ENCODE measurements around the gene CCNYL1. TPM values are rescaled to one million over a fixed set of nuclear protein-coding genes. Genes with fewer than 3 reads are reported as not detected.
"Not testable (repeated sequence)": the region's sequence is repeated elsewhere in the genome, so short reads cannot be mapped to it uniquely, and the experiment has no call there.

Gene CCNYL1
- total RNA-seq, 1 donor from 2014 or later = 18.8 TPM

DNA sequence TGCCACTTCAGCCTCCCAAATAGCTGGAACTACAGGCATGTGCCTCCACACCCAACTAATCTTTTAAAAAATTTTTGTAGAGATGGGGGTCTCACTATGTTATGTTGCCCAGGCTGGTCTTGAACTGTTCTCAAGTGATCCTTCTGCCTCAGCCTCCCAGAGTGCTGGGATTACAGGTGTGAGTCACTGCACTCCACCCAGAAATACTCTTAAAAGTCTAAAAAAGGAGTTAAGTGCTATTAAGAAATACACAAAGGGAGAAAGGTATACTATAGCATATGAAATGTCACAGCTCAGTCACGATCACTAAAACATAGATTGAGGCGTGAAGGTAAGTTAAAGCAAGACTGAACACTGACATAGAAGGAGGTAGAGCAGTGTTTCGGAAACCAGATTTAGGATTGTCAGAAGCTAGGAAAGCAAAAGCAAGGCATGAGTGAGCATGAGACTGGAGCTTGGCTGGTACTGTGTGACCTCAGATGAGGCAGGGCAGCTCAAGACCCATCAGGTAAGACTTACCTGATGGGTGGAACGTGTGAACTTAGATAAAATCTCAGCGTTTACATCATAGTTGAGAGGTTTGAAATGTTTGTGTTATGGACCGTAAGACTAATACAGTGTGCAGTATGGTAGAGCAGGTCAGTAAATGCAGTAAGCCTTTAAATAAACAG, 9.2 kb downstream of the CCNYL1 start:
- H3K27me3 Mint-ChIP-seq = no peaks in the 10 kb centered on the region
- TF ChIP-seq, protein P1, sequence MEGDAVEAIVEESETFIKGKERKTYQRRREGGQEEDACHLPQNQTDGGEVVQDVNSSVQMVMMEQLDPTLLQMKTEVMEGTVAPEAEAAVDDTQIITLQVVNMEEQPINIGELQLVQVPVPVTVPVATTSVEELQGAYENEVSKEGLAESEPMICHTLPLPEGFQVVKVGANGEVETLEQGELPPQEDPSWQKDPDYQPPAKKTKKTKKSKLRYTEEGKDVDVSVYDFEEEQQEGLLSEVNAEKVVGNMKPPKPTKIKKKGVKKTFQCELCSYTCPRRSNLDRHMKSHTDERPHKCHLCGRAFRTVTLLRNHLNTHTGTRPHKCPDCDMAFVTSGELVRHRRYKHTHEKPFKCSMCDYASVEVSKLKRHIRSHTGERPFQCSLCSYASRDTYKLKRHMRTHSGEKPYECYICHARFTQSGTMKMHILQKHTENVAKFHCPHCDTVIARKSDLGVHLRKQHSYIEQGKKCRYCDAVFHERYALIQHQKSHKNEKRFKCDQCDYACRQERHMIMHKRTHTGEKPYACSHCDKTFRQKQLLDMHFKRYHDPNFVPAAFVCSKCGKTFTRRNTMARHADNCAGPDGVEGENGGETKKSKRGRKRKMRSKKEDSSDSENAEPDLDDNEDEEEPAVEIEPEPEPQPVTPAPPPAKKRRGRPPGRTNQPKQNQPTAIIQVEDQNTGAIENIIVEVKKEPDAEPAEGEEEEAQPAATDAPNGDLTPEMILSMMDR (IDR thresholded peaks at IDR 0.05; ENCODE audit: unreplicated experiment) = no peak
- no peaks in the 10 kb centered on the region for H3K9me3 Mint-ChIP-seq (ENCODE audit: low read depth)

DNA sequence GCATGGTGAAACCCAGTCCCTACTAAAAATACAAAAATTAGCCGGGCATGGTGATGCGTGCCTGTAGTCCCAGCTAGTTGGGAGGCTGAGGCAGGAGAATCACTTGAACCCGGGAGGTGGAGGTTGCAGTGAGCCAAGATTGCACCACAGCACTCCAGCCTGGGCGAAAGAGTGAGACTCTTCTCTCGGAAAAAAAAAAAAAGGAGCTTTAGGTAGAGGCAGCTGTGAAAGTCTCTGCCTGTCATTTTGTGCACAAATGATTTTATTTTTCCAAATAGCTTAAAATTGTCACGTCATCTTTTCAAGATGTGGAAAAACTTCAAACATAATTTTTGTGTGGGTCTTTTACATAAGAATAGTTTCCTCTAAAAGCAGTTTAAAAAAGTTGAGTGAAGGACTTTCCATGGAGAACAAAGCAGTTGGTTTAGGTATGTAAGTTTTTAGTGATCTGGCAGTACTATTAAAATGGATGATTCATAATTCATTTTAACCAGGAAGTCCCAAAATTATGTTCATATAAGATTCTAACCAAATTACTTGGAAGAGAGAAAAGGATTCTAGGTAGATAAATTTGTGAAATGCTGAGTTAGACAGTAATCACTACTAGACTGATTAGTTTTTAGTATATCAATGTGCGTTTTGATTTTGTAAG, 11.5 kb downstream of the CCNYL1 start:
- DNase-seq (ENCODE audit: low spot score, unreplicated experiment) = no peak
- H3K4me1 Mint-ChIP-seq (ENCODE audit: low read depth) = peaks cover 12% of the 10 kb centered on the region
- TF ChIP-seq, protein P1 (IDR thresholded peaks at IDR 0.05; ENCODE audit: unreplicated experiment) = no peak
- no peaks in the 10 kb centered on the region for H3K27me3 Mint-ChIP-seq
- no peaks in the 10 kb centered on the region for H3K9me3 Mint-ChIP-seq (ENCODE audit: low read depth)
- no peak overlapping the region for H3K4me3 Mint-ChIP-seq (ENCODE audit: low read depth)
- H3K27ac Mint-ChIP-seq = no peak overlapping the region
- H3K36me3 Mint-ChIP-seq (ENCODE audit: insufficient read depth) = peaks cover 3% of the 10 kb centered on the region

More for the DNA sequence above, 9.2 kb downstream of the CCNYL1 start:
- Mint-ChIP-seq H3K36me3 (ENCODE audit: insufficient read depth) (peaks cover 8% of the 10 kb centered on the region), H3K4me3 (ENCODE audit: low read depth) (no peak overlapping the region), H3K27ac (no peak overlapping the region), H3K4me1 (ENCODE audit: low read depth) (peaks cover 12% of the 10 kb centered on the region)
- no peak for DNase-seq (ENCODE audit: low spot score, unreplicated experiment)

DNA sequence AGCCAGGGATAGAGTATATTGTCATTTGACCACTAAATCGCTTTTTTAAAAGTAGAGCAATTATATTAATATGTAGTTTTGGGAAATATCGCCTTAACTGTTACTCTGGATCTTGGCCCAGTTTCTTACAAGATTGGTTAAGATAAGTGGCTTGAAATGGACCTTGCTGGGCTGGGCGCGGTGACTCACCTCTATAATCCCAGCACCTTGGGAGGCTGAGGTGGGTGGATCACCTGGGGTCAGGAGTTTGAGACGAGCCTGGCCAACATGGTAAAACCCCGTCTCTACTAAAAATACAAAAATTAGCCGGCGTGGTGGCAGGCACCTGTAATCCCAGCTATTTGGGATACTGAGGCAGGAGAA, 12.0 kb downstream of the CCNYL1 start:
- H3K4me1 Mint-ChIP-seq (ENCODE audit: low read depth) = peaks cover 12% of the 10 kb centered on the region
- not testable (repeated sequence) for H3K27ac Mint-ChIP-seq; DNase-seq (ENCODE audit: low spot score, unreplicated experiment); H3K36me3 Mint-ChIP-seq (ENCODE audit: insufficient read depth); H3K9me3 Mint-ChIP-seq (ENCODE audit: low read depth); H3K27me3 Mint-ChIP-seq; H3K4me3 Mint-ChIP-seq (ENCODE audit: low read depth)

DNA sequence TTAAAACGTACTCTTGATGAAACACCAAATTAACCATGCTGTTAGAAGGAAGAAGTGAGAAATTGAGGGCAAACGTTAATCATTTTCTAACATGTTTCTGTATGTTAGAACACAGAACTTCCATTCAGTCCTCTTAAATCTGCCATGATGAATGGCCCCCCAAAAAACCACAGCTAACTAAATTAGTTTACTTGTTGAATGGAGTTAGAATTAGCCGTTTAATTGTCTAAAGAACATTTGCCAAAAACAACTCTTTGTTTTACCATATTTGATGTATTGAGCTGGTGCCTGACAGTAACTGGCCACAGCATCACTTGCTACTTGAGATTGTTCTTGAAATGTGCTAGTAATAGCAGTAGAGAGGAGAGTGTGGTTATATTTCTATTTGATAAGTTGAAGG, 12.7 kb downstream of the CCNYL1 start:
- Mint-ChIP-seq H3K4me1 (ENCODE audit: low read depth) (peaks cover 12% of the 10 kb centered on the region), H3K27ac (no peak overlapping the region)

DNA sequence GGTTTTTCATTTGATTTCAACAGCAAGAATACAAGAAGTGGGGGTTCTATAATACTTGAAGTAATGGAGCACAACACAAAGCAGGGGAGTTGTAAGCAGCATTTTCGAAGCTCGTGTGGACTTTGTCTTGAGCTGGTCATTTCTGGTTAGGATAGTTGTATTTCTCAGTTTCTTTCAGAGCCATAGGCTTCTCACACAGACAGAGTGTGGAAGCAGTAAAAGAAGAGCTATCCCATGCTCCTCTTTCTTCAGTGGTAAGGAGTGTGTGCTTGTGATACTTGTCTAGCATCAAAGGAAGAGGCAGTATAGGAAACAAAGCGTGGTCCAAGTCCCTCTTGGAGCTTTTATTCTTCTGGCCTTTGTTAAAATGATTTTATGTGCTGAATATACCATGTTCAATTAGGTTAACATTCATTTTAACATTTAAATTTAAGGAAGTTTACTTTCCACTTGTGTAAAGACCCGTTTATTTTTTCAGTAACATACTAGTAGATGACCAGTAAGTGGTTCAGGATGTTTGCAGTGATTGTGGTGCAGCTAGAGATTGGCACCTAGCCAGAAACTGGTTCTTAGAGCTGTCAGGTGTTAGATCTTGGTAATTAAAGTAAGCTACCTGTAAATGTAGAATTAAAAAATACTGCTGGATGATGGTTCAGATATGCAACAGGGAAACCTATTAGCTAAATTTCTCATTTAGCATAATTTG, 14.6 kb downstream of the CCNYL1 start:
- Mint-ChIP-seq H3K4me3 (ENCODE audit: low read depth) (no peak overlapping the region), H3K27me3 (no peaks in the 10 kb centered on the region), H3K9me3 (ENCODE audit: low read depth) (no peaks in the 10 kb centered on the region), H3K27ac (no peak overlapping the region), H3K36me3 (ENCODE audit: insufficient read depth) (peaks cover 3% of the 10 kb centered on the region), H3K4me1 (ENCODE audit: low read depth) (peaks cover 8% of the 10 kb centered on the region)
- TF ChIP-seq, protein P1 (IDR thresholded peaks at IDR 0.05; ENCODE audit: unreplicated experiment) = no peak
- DNase-seq (ENCODE audit: low spot score, unreplicated experiment) = no peak

More for the DNA sequence above, 12.7 kb downstream of the CCNYL1 start:
- TF ChIP-seq, protein P1 (IDR thresholded peaks at IDR 0.05; ENCODE audit: unreplicated experiment) = no peak
- no peaks in the 10 kb centered on the region for H3K9me3 Mint-ChIP-seq (ENCODE audit: low read depth)
- H3K27me3 Mint-ChIP-seq = no peaks in the 10 kb centered on the region
- H3K36me3 Mint-ChIP-seq (ENCODE audit: insufficient read depth) = peaks cover 3% of the 10 kb centered on the region
- DNase-seq (ENCODE audit: low spot score, unreplicated experiment) = no peak
- no peak overlapping the region for H3K4me3 Mint-ChIP-seq (ENCODE audit: low read depth)
